Measurements from ENCODE around the gene PTGDR. TPM values are rescaled to one million over a fixed set of nuclear protein-coding genes. Genes with fewer than 3 reads are reported as not detected.

Gene PTGDR
- total and polyA plus RNA-seq, 10 of the 15 experiments (the other 5 are each of a cell fraction or from before 2014, with no cell fraction given): not detected

DNA sequence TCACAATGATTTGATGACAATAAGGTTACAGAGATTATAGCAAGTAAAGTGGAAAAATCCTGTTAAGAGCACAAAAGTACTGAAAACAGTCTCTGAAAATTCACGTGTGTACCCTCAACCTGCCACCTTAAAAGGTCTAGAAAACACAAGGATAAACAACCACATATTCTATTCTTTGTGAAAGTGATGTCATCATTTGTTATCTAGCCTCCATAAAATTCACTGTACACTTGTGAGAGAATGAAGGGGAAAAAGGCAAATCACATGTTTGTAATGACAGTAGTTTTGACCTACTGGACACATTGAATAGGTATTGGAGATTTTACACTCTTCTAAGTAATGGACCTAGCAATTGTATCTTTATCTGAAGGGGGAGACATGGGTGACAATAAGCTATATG, 4.0 kb downstream of the PTGDR start:
- no peaks in the 10 kb centered on the region for H3K4me1 ChIP-seq (ENCODE audit: control insufficient read depth, insufficient read depth, low read length)
- TF ChIP-seq RAD51 (IDR thresholded peaks at IDR 0.05) (no peak), JUNB (IDR thresholded peaks at IDR 0.05) (no peak), ZNF622 (IDR thresholded peaks at IDR 0.05) (no peak), MYC (IDR thresholded peaks at IDR 0.05; ENCODE audit: insufficient read depth, insufficient read length, insufficient replicate concordance, low read length, severe bottlenecking) (no peak), IRF4 (IDR thresholded peaks at IDR 0.05; ENCODE audit: low read depth, low read length) (no peak), TARDBP (IDR thresholded peaks at IDR 0.05; ENCODE audit: borderline replicate concordance) (no peak), EED (IDR thresholded peaks at IDR 0.05; ENCODE audit: low read depth) (no peak), WRNIP1 (IDR thresholded peaks at IDR 0.05; ENCODE audit: borderline replicate concordance, low read depth, low read length) (no peak), RB1 (IDR thresholded peaks at IDR 0.05; ENCODE audit: borderline replicate concordance) (no peak), SIX5 (IDR thresholded peaks at IDR 0.05; ENCODE audit: low read depth, low read length, severe bottlenecking) (no peak), NR2C2 (IDR thresholded peaks at IDR 0.05; ENCODE audit: borderline replicate concordance, control insufficient read depth, insufficient read length, low read depth) (no peak), RBBP5 (conservative IDR thresholded peaks at IDR 0.05) (no peak)
- TF ChIP-seq, protein P1, sequence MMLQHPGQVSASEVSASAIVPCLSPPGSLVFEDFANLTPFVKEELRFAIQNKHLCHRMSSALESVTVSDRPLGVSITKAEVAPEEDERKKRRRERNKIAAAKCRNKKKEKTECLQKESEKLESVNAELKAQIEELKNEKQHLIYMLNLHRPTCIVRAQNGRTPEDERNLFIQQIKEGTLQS (IDR thresholded peaks at IDR 0.05; ENCODE audit: borderline replicate concordance, extremely low read depth, low read depth, low read length): no peak
- TF ChIP-seq, protein P2, sequence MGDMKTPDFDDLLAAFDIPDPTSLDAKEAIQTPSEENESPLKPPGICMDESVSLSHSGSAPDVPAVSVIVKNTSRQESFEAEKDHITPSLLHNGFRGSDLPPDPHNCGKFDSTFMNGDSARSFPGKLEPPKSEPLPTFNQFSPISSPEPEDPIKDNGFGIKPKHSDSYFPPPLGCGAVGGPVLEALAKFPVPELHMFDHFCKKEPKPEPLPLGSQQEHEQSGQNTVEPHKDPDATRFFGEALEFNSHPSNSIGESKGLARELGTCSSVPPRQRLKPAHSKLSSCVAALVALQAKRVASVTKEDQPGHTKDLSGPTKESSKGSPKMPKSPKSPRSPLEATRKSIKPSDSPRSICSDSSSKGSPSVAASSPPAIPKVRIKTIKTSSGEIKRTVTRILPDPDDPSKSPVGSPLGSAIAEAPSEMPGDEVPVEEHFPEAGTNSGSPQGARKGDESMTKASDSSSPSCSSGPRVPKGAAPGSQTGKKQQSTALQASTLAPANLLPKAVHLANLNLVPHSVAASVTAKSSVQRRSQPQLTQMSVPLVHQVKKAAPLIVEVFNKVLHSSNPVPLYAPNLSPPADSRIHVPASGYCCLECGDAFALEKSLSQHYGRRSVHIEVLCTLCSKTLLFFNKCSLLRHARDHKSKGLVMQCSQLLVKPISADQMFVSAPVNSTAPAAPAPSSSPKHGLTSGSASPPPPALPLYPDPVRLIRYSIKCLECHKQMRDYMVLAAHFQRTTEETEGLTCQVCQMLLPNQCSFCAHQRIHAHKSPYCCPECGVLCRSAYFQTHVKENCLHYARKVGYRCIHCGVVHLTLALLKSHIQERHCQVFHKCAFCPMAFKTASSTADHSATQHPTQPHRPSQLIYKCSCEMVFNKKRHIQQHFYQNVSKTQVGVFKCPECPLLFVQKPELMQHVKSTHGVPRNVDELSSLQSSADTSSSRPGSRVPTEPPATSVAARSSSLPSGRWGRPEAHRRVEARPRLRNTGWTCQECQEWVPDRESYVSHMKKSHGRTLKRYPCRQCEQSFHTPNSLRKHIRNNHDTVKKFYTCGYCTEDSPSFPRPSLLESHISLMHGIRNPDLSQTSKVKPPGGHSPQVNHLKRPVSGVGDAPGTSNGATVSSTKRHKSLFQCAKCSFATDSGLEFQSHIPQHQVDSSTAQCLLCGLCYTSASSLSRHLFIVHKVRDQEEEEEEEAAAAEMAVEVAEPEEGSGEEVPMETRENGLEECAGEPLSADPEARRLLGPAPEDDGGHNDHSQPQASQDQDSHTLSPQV (IDR thresholded peaks at IDR 0.05): no peak
- TF ChIP-seq, protein P3, sequence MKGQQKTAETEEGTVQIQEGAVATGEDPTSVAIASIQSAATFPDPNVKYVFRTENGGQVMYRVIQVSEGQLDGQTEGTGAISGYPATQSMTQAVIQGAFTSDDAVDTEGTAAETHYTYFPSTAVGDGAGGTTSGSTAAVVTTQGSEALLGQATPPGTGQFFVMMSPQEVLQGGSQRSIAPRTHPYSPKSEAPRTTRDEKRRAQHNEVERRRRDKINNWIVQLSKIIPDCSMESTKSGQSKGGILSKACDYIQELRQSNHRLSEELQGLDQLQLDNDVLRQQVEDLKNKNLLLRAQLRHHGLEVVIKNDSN (IDR thresholded peaks at IDR 0.05; ENCODE audit: borderline replicate concordance, extremely low read length, insufficient read depth, low read depth, low read length): no peak
- no peaks in the 10 kb centered on the region for H4K20me1 ChIP-seq (ENCODE audit: control insufficient read depth, insufficient read depth)
- no peak overlapping the region for H3K4me2 ChIP-seq (ENCODE audit: control insufficient read depth, insufficient read depth)
- peaks cover 3% of the 10 kb centered on the region; the same call in 1 of the 3 replicates for H3K9me3 ChIP-seq (replicated peaks; ENCODE audit: control insufficient read depth, insufficient read depth, low read length)
- no peak overlapping the region for H3K9ac ChIP-seq (ENCODE audit: control insufficient read depth, insufficient read depth, low read length)
- H3K4me3 ChIP-seq: no peak overlapping the region
- H3K27me3 ChIP-seq (replicated peaks in 1 of 2; ENCODE audit: control insufficient read depth in 2 of 2, insufficient read depth in 2 of 2, low read length in 1 of 2): peaks cover 12 to 22% of the 10 kb centered on the region in 2 experiments
- H3K36me3 ChIP-seq (ENCODE audit: control insufficient read depth in 2 of 2, insufficient read depth in 2 of 2, low read length in 1 of 2): no peaks in the 10 kb centered on the region
- H3K79me2 ChIP-seq (ENCODE audit: control insufficient read depth, insufficient read depth, low read length): no peaks in the 10 kb centered on the region
- BruUV-seq (replicated peaks): no TSS peak
- in situ Hi-C loops (cut with MboI): loop anchor here (10.0 kb wide), 1 partner anchor 227 kb away; no protein-coding TSS in a partner anchor
- ChIA-PET SMC1A (ENCODE audit: uncharacterized antibody, unreplicated experiment) (interaction anchor here (0.6 kb wide), 1 partner anchor 278 kb away, joined by 3 read pairs; no protein-coding TSS in a partner anchor), CTCF (interaction anchor here (1.0 to 1.1 kb wide), 2 partner anchors 255 to 275 kb away, joined by 3 to 4 read pairs; no protein-coding TSS in a partner anchor), RAD21 (ENCODE audit: unreplicated experiment) (no interaction called here), POLR2A (no interaction called here)
- intact Hi-C loops (cut with micrococcal nuclease; ENCODE audit: unreplicated experiment): loop anchor here (5.0 kb wide), 1 partner anchor 274 kb away; no protein-coding TSS in a partner anchor
- H2AFZ ChIP-seq (ENCODE audit: control insufficient read depth, low read depth, low read length): no peak overlapping the region
- no peak for ATAC-seq
- no peak overlapping the region for H3K27ac ChIP-seq (ENCODE audit: control insufficient read depth, insufficient read depth)
- DNase-seq (ENCODE audit: low read depth, low spot score): no peak
- no peak for FAIRE-seq
- 0% methylated on average over 1 of the region's 1 CpG for WGBS (ENCODE audit: insufficient coverage, insufficient replicate concordance, low lambda C conversion rate, missing lambda C conversion rate)
